SK-N-MC (cell line): ENCODE results near the gene SH3PXD2B.

ENCODE experiments used
- EZH2 ChIP-seq: fragments of 200-600 bp; sonication (generic); IDR thresholded peaks from one replicate; pipeline ENCODE4 v1.6.1; 2017; ENCODE audit warnings: antibody characterized with exemption
- POLR2AphosphoS5 ChIP-seq: IDR thresholded peaks from 2 replicates; pipeline ENCODE4 v1.6.1; 2012; ENCODE audit warnings: mild to moderate bottlenecking, low read depth, low read length, borderline replicate concordance

DNA sequence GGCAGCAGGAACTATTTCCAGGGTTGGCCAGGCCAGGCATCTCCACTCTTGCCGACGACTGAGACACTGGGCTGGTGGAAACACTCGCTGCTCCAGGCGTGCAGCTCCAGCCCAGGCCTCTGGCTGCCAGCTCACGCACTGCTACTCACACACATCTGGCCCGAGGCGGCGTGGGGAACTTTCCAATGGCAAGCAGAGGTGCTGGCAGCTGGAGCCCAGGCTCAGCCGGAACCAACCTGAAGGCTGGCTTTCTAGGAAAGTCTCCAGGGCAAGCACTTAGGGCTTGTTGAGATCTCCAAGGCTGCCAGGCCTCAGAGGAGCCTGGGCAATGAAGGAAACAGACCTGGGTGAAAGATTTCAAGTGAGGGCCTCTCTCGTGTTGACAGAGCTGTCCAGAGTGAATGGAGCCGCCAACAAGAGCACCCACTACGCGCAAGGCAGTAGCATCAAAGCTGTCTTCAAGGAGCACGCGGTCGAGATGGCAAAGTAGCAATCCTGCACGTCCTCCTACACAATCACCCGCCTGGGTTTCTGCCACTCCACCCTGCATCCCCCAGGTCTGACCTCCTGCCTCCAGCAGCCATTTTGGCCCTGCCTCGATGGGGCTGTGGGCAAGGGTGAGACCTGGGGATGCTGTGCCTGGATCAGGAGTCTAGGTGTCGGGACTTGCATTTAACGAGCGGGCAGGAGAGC lies 14.4 kb downstream of the SH3PXD2B start:
- no peak for TF ChIP-seq POLR2AphosphoS5
- TF ChIP-seq EZH2: no peak
